Measurements from ENCODE around the gene DLX2. TPM values are rescaled to one million over a fixed set of nuclear protein-coding genes. Genes with fewer than 3 reads are reported as not detected.

DLX2 gene
- total RNA-seq, 4 donors from 2014 or later = not detected

- TF ChIP-seq POLR2A (IDR thresholded peaks at IDR 0.05) (no peak), CTCF (IDR thresholded peaks at IDR 0.05) (no peak)
- peaks cover 0 to 98% of the 10 kb centered on the region in 2 donors for H3K27me3 ChIP-seq
- peaks cover 4 to 42% (median 22%) of the 10 kb centered on the region in 4 donors for H3K4me1 ChIP-seq
- no peaks in the 10 kb centered on the region for H3K36me3 ChIP-seq
- H3K4me3 ChIP-seq = peak overlapping the region in 3 of 4 donors; percentile 36 to 45 (median 36)
- no peak overlapping the region for H3K27ac ChIP-seq
- peaks cover 0 to 11% (median 0%) of the 10 kb centered on the region in 4 donors for H3K9me3 ChIP-seq
- peak in 2 of 3 donors; percentile 37 to 55 for DNase-seq
These were observed 8.2 kb downstream of the DLX2 start for GRCh38 chr2:172094294-172095145.

- peaks cover 0 to 11% (median 0%) of the 10 kb centered on the region in 4 donors for H3K9me3 ChIP-seq
- no peaks in the 10 kb centered on the region for H3K36me3 ChIP-seq
- no peak overlapping the region for H3K27ac ChIP-seq
- H3K4me3 ChIP-seq = no peak overlapping the region
- H3K4me1 ChIP-seq = peaks cover 4 to 35% (median 20%) of the 10 kb centered on the region in 4 donors
- H3K27me3 ChIP-seq = peaks cover 0 to 98% of the 10 kb centered on the region in 2 donors
- DNase-seq = no peak
- no peak for TF ChIP-seq CTCF (IDR thresholded peaks at IDR 0.05)
- no peak for TF ChIP-seq POLR2A (IDR thresholded peaks at IDR 0.05)
These were observed 9.0 kb downstream of the DLX2 start for GRCh38 chr2:172093416-172094293.

GRCh38 chr2:172092716-172093415, 9.8 kb downstream of the DLX2 start:
- peaks cover 0 to 98% of the 10 kb centered on the region in 2 donors for H3K27me3 ChIP-seq
- no peak overlapping the region for H3K27ac ChIP-seq
- peaks cover 4 to 36% (median 20%) of the 10 kb centered on the region in 4 donors for H3K4me1 ChIP-seq
- peaks cover 0 to 19% (median 0%) of the 10 kb centered on the region in 4 donors for H3K9me3 ChIP-seq
- H3K4me3 ChIP-seq = no peak overlapping the region
- no peak for DNase-seq
- TF ChIP-seq POLR2A (IDR thresholded peaks at IDR 0.05) = no peak
- TF ChIP-seq CTCF (IDR thresholded peaks at IDR 0.05) = no peak
- no peaks in the 10 kb centered on the region for H3K36me3 ChIP-seq

GRCh38 chr2:172091761-172092566, 10.7 kb downstream of the DLX2 start:
- Histone ChIP-seq H3K4me3 (no peak overlapping the region), H3K27me3 (peaks cover 0 to 98% of the 10 kb centered on the region in 2 donors), H3K27ac (no peak overlapping the region), H3K36me3 (no peaks in the 10 kb centered on the region), H3K4me1 (peaks cover 4 to 36% (median 18%) of the 10 kb centered on the region in 4 donors), H3K9me3 (peaks cover 0 to 24% (median 0%) of the 10 kb centered on the region in 4 donors)
- no peak for DNase-seq
- no peak for TF ChIP-seq POLR2A (IDR thresholded peaks at IDR 0.05)
- TF ChIP-seq CTCF (IDR thresholded peaks at IDR 0.05) = no peak

Data from Peyer's patch (tissue), 4 donors.